ENCODE results near the gene PLCL1.

GRCh38 chr2:198062826-198063225 lies 258.4 kb downstream of the PLCL1 start:
- TF ChIP-seq EZH2 (IDR thresholded peaks at IDR 0.05; ENCODE audit: insufficient read depth, poor library complexity, severe bottlenecking) (no peak), EZH2phosphoT487 (IDR thresholded peaks at IDR 0.05; ENCODE audit: insufficient read depth, low read depth) (no peak)

Data from GM23248 (cell line).